HG02970 (cell line): ENCODE data around the gene PRKCA.
"Not testable (repeated sequence)": the region's sequence is repeated elsewhere in the genome, so short reads cannot be mapped to it uniquely, and the experiment has no call there.

Experiments used
- ATAC-seq: cut with Tn5 transposase; IDR thresholded peaks from one replicate; pipeline ENCODE4 v1.9.1; 2021; ENCODE audit warnings: mild to moderate bottlenecking, moderate library complexity, moderate number of reproducible peaks; ENCODE audit not compliant: unreplicated experiment, low FRiP score

PRKCA gene

GRCh38 chr17:66349521-66350254 lies 47.3 kb downstream of the PRKCA start:
- ATAC-seq = no peak

DNA sequence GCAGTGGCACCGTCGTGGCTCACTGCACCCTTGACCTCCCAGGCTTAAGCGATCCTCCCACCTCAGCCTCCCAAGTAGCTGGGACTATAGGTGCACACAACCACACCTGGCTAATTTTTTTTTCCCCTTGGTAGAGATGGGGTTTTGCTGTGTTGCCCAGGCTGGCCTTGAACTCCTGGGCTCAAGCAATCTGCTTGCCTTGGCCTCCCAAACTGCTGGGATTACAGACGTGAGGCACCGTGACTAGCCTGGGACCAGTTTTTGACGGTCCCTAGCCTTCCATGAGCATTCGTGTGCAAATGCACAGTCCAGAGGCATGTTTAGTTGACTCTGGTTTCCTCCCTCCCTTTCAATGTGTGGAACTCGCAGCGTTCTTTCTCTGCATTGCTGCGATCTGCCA lies 48.2 kb downstream of the PRKCA start:
- not testable (repeated sequence) for ATAC-seq

DNA sequence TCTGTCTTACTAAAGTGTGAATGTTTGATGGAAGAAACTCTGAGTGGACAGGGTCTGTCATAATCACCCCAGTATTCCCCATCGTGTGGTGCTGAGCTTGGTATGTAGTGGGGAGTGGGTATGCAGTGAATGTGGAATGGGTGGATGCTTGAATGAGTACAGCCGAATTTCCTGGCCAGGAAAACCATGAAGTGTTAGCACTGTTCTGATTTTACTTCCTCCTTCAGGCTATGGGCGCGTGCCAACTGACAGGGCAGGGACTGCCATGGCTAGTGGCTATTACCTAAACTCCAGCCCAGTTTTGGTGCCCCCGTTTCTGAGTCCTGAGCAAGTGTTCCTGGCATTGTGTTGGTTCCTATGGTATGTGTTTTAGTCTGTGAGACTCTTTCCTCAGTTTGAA lies 48.6 kb downstream of the PRKCA start:
- ATAC-seq = no peak

GRCh38 chr17:66351701-66352100 lies 49.3 kb downstream of the PRKCA start:
- ATAC-seq = no peak

- ATAC-seq = no peak
These were observed 51.6 kb downstream of the PRKCA start for GRCh38 chr17:66353937-66354401.

GRCh38 chr17:66354472-66354871 lies 52.1 kb downstream of the PRKCA start:
- ATAC-seq = no peak

DNA sequence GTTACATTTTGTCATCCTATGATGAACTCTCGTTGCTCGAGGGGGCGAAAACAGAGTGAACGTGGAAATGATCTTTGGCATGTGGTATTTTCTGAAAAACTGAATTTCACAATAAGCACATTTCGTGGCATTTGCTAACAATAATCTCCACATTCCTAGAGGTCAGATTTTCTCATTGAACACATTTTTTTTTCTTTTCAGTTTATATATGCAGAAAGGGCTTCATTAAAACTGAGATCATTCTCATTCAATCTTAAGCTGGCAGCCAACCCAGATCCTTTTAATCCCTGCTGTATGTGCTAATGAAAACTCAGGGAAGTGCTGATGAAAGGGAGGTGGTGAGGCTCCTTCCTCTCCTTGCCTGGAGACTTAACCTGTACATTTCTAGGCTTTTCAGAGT lies 52.6 kb downstream of the PRKCA start:
- no peak for ATAC-seq

DNA sequence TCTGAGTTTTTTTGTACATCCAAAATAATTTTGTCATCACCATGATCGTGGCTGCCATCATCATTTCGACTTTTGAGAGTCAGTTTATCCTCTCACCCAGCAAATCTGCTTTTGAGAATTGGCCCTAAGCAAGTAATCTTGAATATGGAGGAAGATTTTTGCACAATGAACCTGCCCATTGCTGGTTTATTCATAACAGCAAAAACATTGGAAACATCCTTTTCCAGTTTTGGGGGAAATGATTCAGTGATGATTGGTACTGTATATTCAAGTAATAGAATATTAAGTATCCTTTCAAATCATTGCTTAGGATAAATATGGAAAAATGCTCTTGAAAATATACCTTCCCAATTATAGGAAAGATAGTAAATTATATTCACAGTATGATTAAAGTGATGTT lies 53.1 kb downstream of the PRKCA start:
- ATAC-seq = no peak

- ATAC-seq = no peak
These were observed 54.6 kb downstream of the PRKCA start for GRCh38 chr17:66357037-66357436.

DNA sequence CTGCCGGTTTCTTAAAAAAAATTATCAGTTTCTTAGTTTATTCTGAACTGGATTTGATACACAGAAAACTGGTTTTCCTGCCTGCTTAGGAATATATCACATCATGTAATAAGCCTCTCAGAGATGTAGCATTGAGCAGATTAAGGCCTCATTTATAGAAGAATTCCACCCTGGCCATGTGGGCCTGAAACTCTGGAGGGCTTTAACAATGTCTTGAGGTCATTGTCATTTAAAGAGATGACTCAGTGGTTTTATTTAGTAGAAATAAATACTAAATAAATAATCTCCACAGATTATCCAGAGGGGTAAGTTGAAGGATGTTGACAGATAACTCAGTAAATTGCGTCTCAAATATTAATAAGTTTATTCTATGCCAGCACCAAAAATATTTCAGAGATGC lies 56.9 kb downstream of the PRKCA start:
- ATAC-seq = no peak

- not testable (repeated sequence) for ATAC-seq
These were observed 58.6 kb downstream of the PRKCA start for GRCh38 chr17:66360961-66361565.

DNA sequence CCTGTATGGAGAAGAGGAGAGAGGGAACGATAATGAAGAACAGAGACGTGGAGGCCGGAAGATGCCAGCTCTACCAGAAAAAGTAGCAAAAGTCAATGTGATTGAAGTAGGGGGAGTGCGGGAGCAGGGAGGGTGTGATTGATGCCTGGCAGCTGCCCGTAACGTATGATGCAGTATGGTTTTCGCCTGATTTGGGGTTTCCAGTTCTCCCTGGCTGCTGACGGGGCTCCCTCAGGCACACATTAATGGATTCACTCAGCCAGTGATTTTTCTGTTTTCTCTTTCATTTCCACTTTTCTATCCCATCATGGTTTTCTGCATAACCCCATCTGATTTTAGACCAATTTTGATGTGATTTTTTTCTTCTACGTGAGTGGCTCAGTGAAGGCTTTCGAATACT lies 62.1 kb downstream of the PRKCA start:
- ATAC-seq = no peak

DNA sequence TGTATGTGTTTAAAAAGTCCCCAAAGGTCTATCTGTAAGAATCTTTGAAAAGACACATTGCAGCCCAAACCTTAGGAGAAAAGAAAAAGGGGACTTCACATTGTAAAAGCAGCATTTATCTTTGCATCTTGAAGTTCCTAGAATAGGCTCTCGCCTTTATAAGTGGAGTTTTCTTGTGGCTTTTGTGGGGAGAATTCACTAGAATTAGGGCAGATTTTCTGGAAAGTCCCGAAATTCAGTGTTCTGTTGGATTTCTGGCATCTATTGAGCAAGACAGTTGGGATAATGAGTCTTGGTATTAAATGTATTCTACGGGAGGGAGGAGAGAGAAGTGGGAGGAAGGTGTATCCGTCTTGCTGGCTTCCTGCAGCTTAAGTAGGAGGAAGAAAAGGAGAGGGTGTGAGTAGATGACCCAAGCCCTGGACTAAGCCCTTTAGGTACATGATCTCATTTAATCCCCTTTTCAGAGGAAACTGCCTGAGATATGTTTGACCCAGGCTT lies 62.6 kb downstream of the PRKCA start:
- no peak for ATAC-seq

- ATAC-seq = no peak
These were observed 63.5 kb downstream of the PRKCA start for GRCh38 chr17:66365903-66366302.

DNA sequence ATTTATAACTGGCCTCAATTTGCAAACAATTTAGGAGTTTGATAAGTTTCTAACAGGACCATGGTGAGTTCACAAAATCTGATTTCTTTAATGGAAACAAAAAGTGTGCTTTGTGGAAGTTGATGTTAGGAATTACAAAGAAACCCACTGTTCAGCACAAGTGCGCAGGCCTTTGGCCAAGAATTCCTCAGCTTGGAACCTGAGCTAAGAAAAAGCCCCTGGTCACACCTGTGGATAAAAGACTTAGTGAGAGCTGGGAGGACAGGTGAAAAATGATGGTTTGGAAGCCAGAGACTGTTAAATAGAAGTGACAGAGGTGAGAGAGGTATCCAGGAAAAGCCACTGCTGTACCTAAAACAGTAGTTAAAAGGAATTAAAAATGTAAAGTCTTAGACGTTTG lies 64.7 kb downstream of the PRKCA start:
- ATAC-seq = no peak

- no peak for ATAC-seq
These were observed 67.4 kb downstream of the PRKCA start for GRCh38 chr17:66369830-66370229.

- no peak for ATAC-seq
These were observed 69.1 kb downstream of the PRKCA start for GRCh38 chr17:66371561-66371960.

DNA sequence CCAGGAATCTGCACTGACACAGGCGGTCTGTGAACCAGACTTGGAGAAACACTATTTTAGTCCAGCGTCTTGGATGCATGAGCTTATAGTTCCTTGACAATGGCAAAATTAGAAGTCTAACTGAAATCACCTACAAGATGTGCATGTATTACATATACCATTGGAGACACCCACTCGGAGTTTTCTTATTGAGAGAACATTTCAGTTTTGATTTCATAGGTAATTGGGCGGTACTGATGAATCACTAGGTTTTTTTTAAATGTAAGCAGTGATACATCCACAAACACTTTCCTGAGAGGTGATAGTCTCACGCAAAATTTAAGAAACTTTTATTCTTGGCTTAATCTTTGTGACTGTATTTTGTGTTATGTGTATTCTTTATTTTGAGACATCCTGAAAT lies 69.8 kb downstream of the PRKCA start:
- no peak for ATAC-seq

GRCh38 chr17:66373079-66373478 lies 70.7 kb downstream of the PRKCA start:
- no peak for ATAC-seq

GRCh38 chr17:66373944-66374817 lies 71.8 kb downstream of the PRKCA start:
- ATAC-seq = no peak

- ATAC-seq = no peak
These were observed 72.7 kb downstream of the PRKCA start for GRCh38 chr17:66375121-66375520.
